Mucosa of descending colon (tissue), 3 donors: ENCODE measurements around the gene C2CD4D. TPM values are rescaled to one million over a fixed set of nuclear protein-coding genes. Genes with fewer than 3 reads are reported as not detected.

ENCODE experiments used
- ATAC-seq: fragments of 200-7000 bp; cut with Tn5 transposase; one replicate; pipeline ENCODE4 v1.9.1; 2020; ENCODE audit warnings: mild to moderate bottlenecking, moderate library complexity
- DNase-seq, 3 donors: peaks; one replicate each; pipeline ENCODE4 v3.0.0-alpha.2; 2020
- H3K36me3 ChIP-seq: fragments of 200-600 bp; one replicate; pipeline ENCODE4 v1.8.0; 2021; ENCODE audit warnings: low read depth, mild to moderate bottlenecking
- H3K4me1 ChIP-seq: fragments of 200-600 bp; one replicate; pipeline ENCODE4 v1.8.0; 2021; ENCODE audit warnings: low read depth, mild to moderate bottlenecking
- H3K4me3 ChIP-seq: fragments of 200-600 bp; one replicate; pipeline ENCODE4 v1.8.0; 2021; ENCODE audit warnings: mild to moderate bottlenecking
- H3K9me3 ChIP-seq: fragments of 200-600 bp; one replicate; pipeline ENCODE4 v1.8.0; 2021; ENCODE audit warnings: mild to moderate bottlenecking
- intact Hi-C, 2 donors: fragments of 100-400 bp; cut with DNase I in 1 of 2; cut with micrococcal nuclease in 1 of 2; formaldehyde crosslinking; loops; one replicate each; pipeline versions ENCODE4 v1.11.0 to v1.11.1; 2022; cut with DNase I, micrococcal nuclease
- total RNA-seq, 3 donors: library from RNA; stranded (reverse); fragmentation: NEBNext Ultra II Directional in 2 of 3; extraction: Animal tissue kit (Norgen Biotek cat#: 25700) in 2 of 3; gene quantifications; one replicate each; pipeline versions ENCODE4 v1.2.1 to v1.2.4, GENCODE V29; 2021 to 2023
- TF ChIP-seq, protein P1 (sequence below): fragments of 200-600 bp; IDR thresholded peaks from one replicate; pipeline ENCODE4 v1.8.0; 2022; ENCODE audit warnings: antibody characterized with exemption, mild to moderate bottlenecking
- donor health status: DM: no; HTN: no; CAD: no; lungs with moderate emphysema.
- donor health status: DM: no; HTN: no; CAD: no.
- donor health status: DM: no; HTN: yes; CAD: no.

The C2CD4D gene
- total RNA-seq, 3 donors from 2014 or later, result 0.51 to 1.0 (median 0.61) TPM

DNA sequence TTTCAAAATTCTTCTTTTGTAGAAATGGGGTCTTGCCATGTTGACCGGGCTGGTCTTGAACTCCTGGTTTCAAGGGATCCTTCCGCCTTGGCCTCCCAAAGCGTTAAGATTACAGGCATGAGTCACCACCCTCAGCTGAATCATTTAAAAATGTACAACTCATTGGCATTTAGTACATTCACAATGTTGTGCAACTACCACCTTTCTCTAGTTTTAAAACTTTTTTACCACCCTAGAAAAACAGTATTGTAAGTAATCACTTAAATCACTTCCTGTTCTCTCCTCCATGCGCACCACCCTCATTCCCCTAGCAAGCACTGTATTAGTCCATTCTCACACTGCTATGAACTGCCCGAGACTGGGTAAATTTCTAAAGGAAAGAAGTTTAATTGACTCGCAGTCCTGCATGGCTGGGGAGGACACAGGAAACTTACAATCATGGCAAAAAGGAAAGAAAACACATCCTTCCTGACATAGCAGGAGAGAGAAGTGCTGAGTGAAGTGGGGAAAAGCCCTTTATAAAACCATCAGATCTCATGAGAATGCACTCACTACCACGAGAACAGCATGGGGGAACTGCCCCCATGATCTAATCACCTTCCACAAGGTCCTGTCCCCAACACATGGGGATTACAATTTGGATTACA, 28.3 kb upstream of the C2CD4D start:
- TF ChIP-seq, protein P1, sequence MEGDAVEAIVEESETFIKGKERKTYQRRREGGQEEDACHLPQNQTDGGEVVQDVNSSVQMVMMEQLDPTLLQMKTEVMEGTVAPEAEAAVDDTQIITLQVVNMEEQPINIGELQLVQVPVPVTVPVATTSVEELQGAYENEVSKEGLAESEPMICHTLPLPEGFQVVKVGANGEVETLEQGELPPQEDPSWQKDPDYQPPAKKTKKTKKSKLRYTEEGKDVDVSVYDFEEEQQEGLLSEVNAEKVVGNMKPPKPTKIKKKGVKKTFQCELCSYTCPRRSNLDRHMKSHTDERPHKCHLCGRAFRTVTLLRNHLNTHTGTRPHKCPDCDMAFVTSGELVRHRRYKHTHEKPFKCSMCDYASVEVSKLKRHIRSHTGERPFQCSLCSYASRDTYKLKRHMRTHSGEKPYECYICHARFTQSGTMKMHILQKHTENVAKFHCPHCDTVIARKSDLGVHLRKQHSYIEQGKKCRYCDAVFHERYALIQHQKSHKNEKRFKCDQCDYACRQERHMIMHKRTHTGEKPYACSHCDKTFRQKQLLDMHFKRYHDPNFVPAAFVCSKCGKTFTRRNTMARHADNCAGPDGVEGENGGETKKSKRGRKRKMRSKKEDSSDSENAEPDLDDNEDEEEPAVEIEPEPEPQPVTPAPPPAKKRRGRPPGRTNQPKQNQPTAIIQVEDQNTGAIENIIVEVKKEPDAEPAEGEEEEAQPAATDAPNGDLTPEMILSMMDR, result no peak

GRCh38 chr1:151867321-151867720, 27.7 kb upstream of the C2CD4D start:
- TF ChIP-seq, protein P1, result no peak
- no peak for ATAC-seq
- intact Hi-C loops, result no loop called here
- DNase-seq, result no peak
- H3K4me3 ChIP-seq, result no peak overlapping the region
- peaks cover 9% of the 10 kb centered on the region for H3K4me1 ChIP-seq
- H3K36me3 ChIP-seq, result no peaks in the 10 kb centered on the region
- no peaks in the 10 kb centered on the region for H3K9me3 ChIP-seq

More for the DNA sequence above, 28.3 kb upstream of the C2CD4D start:
- Histone ChIP-seq H3K4me1 (peaks cover 9% of the 10 kb centered on the region), H3K9me3 (no peaks in the 10 kb centered on the region), H3K36me3 (no peaks in the 10 kb centered on the region), H3K4me3 (no peak overlapping the region)
- intact Hi-C loops, result no loop called here
- peak; percentile 84 for ATAC-seq
- no peak for DNase-seq

- intact Hi-C loops, result no loop called here
- Histone ChIP-seq H3K4me3 (no peak overlapping the region), H3K4me1 (peaks cover 9% of the 10 kb centered on the region), H3K9me3 (no peaks in the 10 kb centered on the region), H3K36me3 (no peaks in the 10 kb centered on the region)
- TF ChIP-seq, protein P1, result no peak
- no peak for ATAC-seq
- DNase-seq, result no peak
These were observed 24.8 kb upstream of the C2CD4D start for GRCh38 chr1:151864411-151864810.

DNA sequence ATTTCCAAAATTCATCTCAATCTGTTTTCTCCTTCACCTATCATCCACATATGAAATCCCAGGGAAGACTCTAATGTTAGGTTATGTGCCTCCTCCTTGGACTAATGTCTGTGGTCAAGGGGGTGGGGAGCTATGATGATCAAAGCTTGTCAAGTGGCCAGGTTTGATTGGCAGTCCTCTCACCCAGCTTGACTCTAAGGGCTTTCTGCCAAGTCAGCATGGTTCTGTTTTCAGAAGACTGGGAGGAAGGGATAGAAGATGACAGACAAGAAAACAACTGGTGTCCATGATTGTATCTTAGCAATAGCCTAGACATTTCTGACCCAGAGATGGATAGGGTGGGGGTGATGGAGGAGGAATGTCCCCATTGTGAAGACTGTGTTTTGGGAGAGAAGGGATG, 23.0 kb upstream of the C2CD4D start:
- DNase-seq, result no peak
- ATAC-seq, result no peak
- peaks cover under 1% of the 10 kb centered on the region for H3K4me1 ChIP-seq
- H3K9me3 ChIP-seq, result no peaks in the 10 kb centered on the region
- H3K4me3 ChIP-seq, result no peak overlapping the region
- intact Hi-C loops, result no loop called here
- H3K36me3 ChIP-seq, result no peaks in the 10 kb centered on the region
- TF ChIP-seq, protein P1, result no peak

- ATAC-seq (no peak), DNase-seq (no peak)
- intact Hi-C loops, result no loop called here
- Histone ChIP-seq H3K4me1 (no peaks in the 10 kb centered on the region), H3K9me3 (no peaks in the 10 kb centered on the region), H3K4me3 (no peak overlapping the region), H3K36me3 (no peaks in the 10 kb centered on the region)
- TF ChIP-seq, protein P1, result no peak
These were observed 21.0 kb upstream of the C2CD4D start for GRCh38 chr1:151860504-151861187.
